ENCODE measurements around the gene MST1R. TPM values are rescaled to one million over a fixed set of nuclear protein-coding genes. Genes with fewer than 3 reads are reported as not detected.

MST1R gene
- total RNA-seq, 4 donors from 2014 or later = 1.7 to 6.1 (median 3.1) TPM

DNA sequence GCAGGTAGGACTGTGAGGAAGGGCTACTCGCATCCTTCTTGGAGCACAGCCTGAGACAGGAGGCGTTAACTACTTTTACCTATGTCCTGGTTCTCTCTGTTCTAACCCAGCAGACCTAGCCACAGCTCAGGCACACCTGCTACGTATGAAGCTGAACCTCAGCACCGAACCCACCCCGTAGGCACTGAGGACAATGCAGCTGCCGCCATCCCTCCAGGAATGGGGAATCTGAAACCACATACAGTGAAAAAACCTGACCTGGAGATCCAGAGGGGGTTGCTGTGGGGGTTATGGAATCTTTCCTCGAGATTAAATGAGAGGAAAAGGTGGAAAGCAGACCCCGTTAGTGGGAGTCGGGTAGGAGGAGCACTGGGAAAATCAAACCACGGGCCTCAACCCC, 14.4 kb downstream of the MST1R start:
- Histone ChIP-seq H3K4me1 (no peaks in the 10 kb centered on the region), H3K9me3 (no peaks in the 10 kb centered on the region), H3K4me3 (replicated peaks in 1 of 3) (no peak overlapping the region), H3K27me3 (no peaks in the 10 kb centered on the region), H3K27ac (no peak overlapping the region), H3K36me3 (no peaks in the 10 kb centered on the region)
- DNase-seq = no peak
- no peak for TF ChIP-seq POLR2A (IDR thresholded peaks at IDR 0.05)
- TF ChIP-seq, protein P1, sequence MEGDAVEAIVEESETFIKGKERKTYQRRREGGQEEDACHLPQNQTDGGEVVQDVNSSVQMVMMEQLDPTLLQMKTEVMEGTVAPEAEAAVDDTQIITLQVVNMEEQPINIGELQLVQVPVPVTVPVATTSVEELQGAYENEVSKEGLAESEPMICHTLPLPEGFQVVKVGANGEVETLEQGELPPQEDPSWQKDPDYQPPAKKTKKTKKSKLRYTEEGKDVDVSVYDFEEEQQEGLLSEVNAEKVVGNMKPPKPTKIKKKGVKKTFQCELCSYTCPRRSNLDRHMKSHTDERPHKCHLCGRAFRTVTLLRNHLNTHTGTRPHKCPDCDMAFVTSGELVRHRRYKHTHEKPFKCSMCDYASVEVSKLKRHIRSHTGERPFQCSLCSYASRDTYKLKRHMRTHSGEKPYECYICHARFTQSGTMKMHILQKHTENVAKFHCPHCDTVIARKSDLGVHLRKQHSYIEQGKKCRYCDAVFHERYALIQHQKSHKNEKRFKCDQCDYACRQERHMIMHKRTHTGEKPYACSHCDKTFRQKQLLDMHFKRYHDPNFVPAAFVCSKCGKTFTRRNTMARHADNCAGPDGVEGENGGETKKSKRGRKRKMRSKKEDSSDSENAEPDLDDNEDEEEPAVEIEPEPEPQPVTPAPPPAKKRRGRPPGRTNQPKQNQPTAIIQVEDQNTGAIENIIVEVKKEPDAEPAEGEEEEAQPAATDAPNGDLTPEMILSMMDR (IDR thresholded peaks at IDR 0.05) = no peak
- intact Hi-C loops (cut with DNase I) = no loop called here
- 80 to 83% methylated on average over 10 of the region's 10 CpGs for WGBS, 2 donors

DNA sequence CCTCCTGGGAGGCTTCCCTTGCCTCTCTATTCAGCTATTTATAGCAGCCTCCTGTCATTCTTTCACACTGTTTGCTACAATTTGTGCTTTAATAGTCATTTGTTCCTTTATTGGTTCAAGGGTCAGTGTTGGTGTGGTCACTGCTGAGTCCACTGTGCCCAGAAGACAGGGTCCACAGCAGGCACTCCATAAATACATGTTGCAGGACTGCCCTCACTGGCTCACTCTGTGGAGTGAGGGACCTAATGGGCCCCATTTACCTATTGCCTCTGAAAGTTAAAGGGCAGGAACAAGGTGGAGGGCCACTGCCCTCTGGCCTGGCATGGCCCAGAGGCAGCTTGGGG, 16.8 kb downstream of the MST1R start:
- intact Hi-C loops (cut with DNase I) = no loop called here
- TF ChIP-seq, protein P1 (IDR thresholded peaks at IDR 0.05) = no peak
- no peak for TF ChIP-seq POLR2A (IDR thresholded peaks at IDR 0.05)

DNA sequence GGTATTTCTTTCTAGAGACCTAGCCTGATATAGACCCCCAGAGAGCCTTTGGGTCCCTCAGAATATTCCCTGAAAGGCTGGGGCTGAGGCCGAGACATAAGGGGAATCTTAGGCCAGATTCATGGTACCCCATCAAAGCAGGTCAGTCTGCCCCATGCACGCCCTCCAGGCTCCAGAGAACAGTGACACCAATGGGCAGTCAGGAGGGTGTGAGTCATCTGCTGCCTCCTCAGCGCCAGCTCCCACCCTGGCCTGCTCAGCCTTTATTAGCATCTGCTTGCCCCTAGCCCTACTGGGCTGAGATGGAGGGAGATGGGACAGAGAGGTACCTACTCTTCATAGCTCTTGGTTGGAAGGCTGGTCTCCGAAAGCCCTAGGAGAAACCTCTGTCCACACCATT, 19.7 kb downstream of the MST1R start:
- 95 to 100% methylated on average over 3 to 4 of the region's 4 CpGs for WGBS, 2 donors
- intact Hi-C loops (cut with DNase I) = no loop called here
- Histone ChIP-seq H3K27me3 (no peaks in the 10 kb centered on the region), H3K36me3 (no peaks in the 10 kb centered on the region), H3K27ac (no peak overlapping the region), H3K9me3 (no peaks in the 10 kb centered on the region), H3K4me1 (peaks cover 0 to 8% of the 10 kb centered on the region in 2 donors), H3K4me3 (replicated peaks in 1 of 3) (no peak overlapping the region)
- TF ChIP-seq, protein P1 (IDR thresholded peaks at IDR 0.05) = no peak
- TF ChIP-seq POLR2A (IDR thresholded peaks at IDR 0.05) = no peak
- no peak for DNase-seq

More for the DNA sequence above, 16.8 kb downstream of the MST1R start:
- Histone ChIP-seq H3K4me1 (no peaks in the 10 kb centered on the region), H3K27me3 (no peaks in the 10 kb centered on the region), H3K9me3 (no peaks in the 10 kb centered on the region), H3K36me3 (no peaks in the 10 kb centered on the region), H3K27ac (no peak overlapping the region), H3K4me3 (replicated peaks in 1 of 3) (no peak overlapping the region)
- no peak for DNase-seq

DNA sequence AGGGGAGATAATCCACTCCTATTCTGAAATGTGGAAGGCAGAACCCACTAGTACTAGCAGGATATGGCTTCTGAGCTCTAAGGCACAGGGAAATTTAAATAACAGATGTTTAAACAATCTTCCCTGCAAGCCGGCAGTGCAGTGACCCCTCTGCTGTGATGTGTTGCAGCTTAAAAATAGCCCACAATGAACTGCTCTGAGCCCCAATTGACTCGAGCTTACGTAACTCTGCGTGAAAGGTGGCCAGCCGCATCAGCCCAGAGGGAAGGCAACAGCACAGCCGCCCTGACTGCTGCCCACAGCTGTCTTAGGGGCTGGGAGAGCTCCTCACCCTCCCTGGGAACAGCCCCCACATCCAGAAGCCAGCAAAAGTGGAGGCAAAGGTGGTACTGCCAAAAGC, 21.5 kb downstream of the MST1R start:
- H3K27ac ChIP-seq = no peak overlapping the region
- DNase-seq = no peak
- no peak overlapping the region for H3K4me3 ChIP-seq (replicated peaks in 1 of 3)
- no peaks in the 10 kb centered on the region for H3K36me3 ChIP-seq
- peaks cover 0 to 8% of the 10 kb centered on the region in 2 donors for H3K4me1 ChIP-seq
- no peaks in the 10 kb centered on the region for H3K9me3 ChIP-seq
- no peaks in the 10 kb centered on the region for H3K27me3 ChIP-seq
- no peak for TF ChIP-seq POLR2A (IDR thresholded peaks at IDR 0.05)
- TF ChIP-seq, protein P1 (IDR thresholded peaks at IDR 0.05) = no peak
- 62 to 72% methylated on average over 3 to 5 of the region's 6 CpGs for WGBS, 2 donors
- intact Hi-C loops (cut with DNase I) = no loop called here

DNA sequence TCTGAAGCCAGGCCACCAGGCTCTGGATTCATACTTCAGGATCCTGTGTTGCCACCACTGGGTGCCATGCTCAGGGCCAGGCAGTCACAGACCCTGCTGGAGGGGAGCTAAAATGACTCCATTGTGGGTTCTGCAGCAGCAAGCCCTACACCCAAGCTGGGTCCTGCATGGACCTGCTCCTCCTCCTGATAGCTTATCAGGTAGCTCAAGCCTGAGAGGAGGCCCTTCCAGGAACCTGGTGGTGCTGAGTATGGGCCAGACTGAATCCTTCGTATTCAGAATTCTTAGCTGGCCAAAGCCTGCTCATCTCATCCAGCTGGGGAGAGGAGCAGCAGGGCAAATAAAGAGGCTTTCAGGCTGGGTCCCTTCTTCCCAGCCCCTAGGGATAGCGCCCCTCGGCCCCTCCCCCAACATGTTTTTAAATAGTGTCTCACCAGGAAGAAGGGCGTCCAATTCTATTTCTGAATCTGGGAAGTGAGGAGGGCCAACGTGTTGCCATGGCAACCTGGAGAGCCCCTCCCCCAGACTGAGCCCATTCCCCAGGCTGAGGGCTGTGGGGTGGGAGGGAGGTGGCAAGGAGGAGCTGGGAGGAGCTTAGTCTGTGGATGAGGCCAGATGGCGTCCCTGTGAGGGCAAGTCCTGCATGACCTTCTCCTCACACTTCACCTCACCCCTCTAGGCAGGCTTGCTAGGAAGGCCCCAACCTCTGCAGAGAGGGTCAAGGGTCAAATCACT, 22.9 kb downstream of the MST1R start:
- WGBS, 2 donors = 47 to 52% methylated on average over 5 to 6 of the region's 6 CpGs
- H3K9me3 ChIP-seq = no peaks in the 10 kb centered on the region
- no peaks in the 10 kb centered on the region for H3K27me3 ChIP-seq
- no peaks in the 10 kb centered on the region for H3K36me3 ChIP-seq
- no peak overlapping the region for H3K27ac ChIP-seq
- intact Hi-C loops (cut with DNase I) = no loop called here
- TF ChIP-seq, protein P1 (IDR thresholded peaks at IDR 0.05) = no peak
- peaks cover 0 to 8% of the 10 kb centered on the region in 2 donors for H3K4me1 ChIP-seq
- no peak for DNase-seq
- H3K4me3 ChIP-seq (replicated peaks in 1 of 3) = no peak overlapping the region
